SU-DHL-6 (cell line): ENCODE results near the gene ZNF135.

Experiments used
- H2AFZ ChIP-seq: fragments of 200-600 bp; sonication (generic); 2 replicates; pipeline ENCODE4 v1.6.1; 2014; ENCODE audit warnings: low read depth, mild to moderate bottlenecking, moderate library complexity, mixed read lengths, antibody characterized with exemption, low read length; ENCODE audit not compliant: severe bottlenecking
- H3F3A ChIP-seq: fragments of 200-600 bp; shearing (Covaris generic); 2 replicates; pipeline ENCODE4 v1.6.0; 2016; ENCODE audit warnings: antibody characterized with exemption, mild to moderate bottlenecking; ENCODE audit not compliant: insufficient read depth
- H3K27ac ChIP-seq: fragments of 200-600 bp; sonication (generic); 2 replicates; pipeline ENCODE4 v1.5.1; 2016; ENCODE audit warnings: low read depth, mild to moderate bottlenecking, low read length, moderate library complexity, mixed read lengths
- H3K27me3 ChIP-seq: fragments of 200-600 bp; sonication (generic), shearing (Covaris generic); 2 replicates; pipeline ENCODE4 v1.6.0; 2014; ENCODE audit warnings: mild to moderate bottlenecking, low read length
- H3K36me3 ChIP-seq: fragments of 200-600 bp; sonication (generic); 2 replicates; pipeline ENCODE4 v1.6.1; 2014; ENCODE audit warnings: mild to moderate bottlenecking, low read length, mixed read lengths
- H3K4me2 ChIP-seq: fragments of 300-600, 200-600 bp; shearing (Covaris generic), sonication (generic); 2 replicates; pipeline ENCODE4 v1.6.0; 2014; ENCODE audit warnings: low read length, low read depth, mild to moderate bottlenecking; ENCODE audit not compliant: poor library complexity, severe bottlenecking
- H3K4me3 ChIP-seq: fragments of 200-600 bp; sonication (generic); 2 replicates; pipeline ENCODE4 v1.5.1; 2014; ENCODE audit warnings: antibody characterized with exemption, low read length, mild to moderate bottlenecking, mixed read lengths; ENCODE audit not compliant: insufficient read depth, poor library complexity, severe bottlenecking
- H3K79me2 ChIP-seq: fragments of 200-600 bp; sonication (generic); 2 replicates; pipeline ENCODE4 v1.6.1; 2014; ENCODE audit warnings: mild to moderate bottlenecking, low read length, moderate library complexity; ENCODE audit not compliant: insufficient read depth
- H3K9ac ChIP-seq: fragments of 200-600 bp; sonication (generic); 2 replicates; pipeline ENCODE4 v1.7.0; 2014; ENCODE audit warnings: mild to moderate bottlenecking, low read length
- H3K9me2 ChIP-seq: fragments of 200-600 bp; sonication (generic); replicated peaks from 2 replicates; pipeline ENCODE4 v1.6.1; 2014; ENCODE audit warnings: low read length; ENCODE audit not compliant: insufficient read depth
- H3K9me3 ChIP-seq: fragments of 200-600 bp; sonication (generic); 2 replicates; pipeline ENCODE4 v1.6.1; 2014; ENCODE audit warnings: low read length, mixed read lengths; ENCODE audit not compliant: insufficient read depth
- H4K20me1 ChIP-seq: fragments of 200-600 bp; sonication (generic); 2 replicates; pipeline ENCODE4 v1.6.1; 2014; ENCODE audit warnings: low read depth, mild to moderate bottlenecking, antibody characterized with exemption, low read length, moderate library complexity, mixed read lengths
- CTCF ChIP-seq: fragments of 200-600 bp; sonication (generic); IDR thresholded peaks from one replicate; pipeline ENCODE4 v1.5.1; 2017; ENCODE audit warnings: antibody characterized with exemption, mild to moderate bottlenecking, low read length, moderate library complexity; ENCODE audit not compliant: insufficient read depth, poor library complexity, severe bottlenecking
- EZH2phosphoT487 ChIP-seq: fragments of 200-600 bp; sonication (generic), shearing (Covaris generic); conservative IDR thresholded peaks from 2 replicates; pipeline ENCODE4 v1.6.1; 2018; ENCODE audit warnings: mild to moderate bottlenecking, antibody characterized with exemption, low read length, moderate library complexity, mixed read lengths

ZNF135 gene

GRCh38 chr19:58010507-58010906 is 48.6 kb upstream of the ZNF135 start:
- no peaks in the 10 kb centered on the region for H3K9me2 ChIP-seq
- no peak overlapping the region for H3K4me3 ChIP-seq
- no peak overlapping the region for H3K4me2 ChIP-seq
- no peaks in the 10 kb centered on the region for H4K20me1 ChIP-seq
- no peaks in the 10 kb centered on the region for H3K36me3 ChIP-seq
- H3K9ac ChIP-seq, result no peak overlapping the region
- no peaks in the 10 kb centered on the region for H3K79me2 ChIP-seq
- no peak overlapping the region for H2AFZ ChIP-seq
- H3F3A ChIP-seq, result no peaks in the 10 kb centered on the region
- no peaks in the 10 kb centered on the region for H3K9me3 ChIP-seq
- TF ChIP-seq EZH2phosphoT487, result no peak
- TF ChIP-seq CTCF, result no peak
- H3K27me3 ChIP-seq, result no peaks in the 10 kb centered on the region
- no peak overlapping the region for H3K27ac ChIP-seq

- no peaks in the 10 kb centered on the region for H3K27me3 ChIP-seq
- no peak overlapping the region for H2AFZ ChIP-seq
- no peaks in the 10 kb centered on the region for H3K36me3 ChIP-seq
- no peak overlapping the region for H3K27ac ChIP-seq
- H3K79me2 ChIP-seq, result no peaks in the 10 kb centered on the region
- no peaks in the 10 kb centered on the region for H4K20me1 ChIP-seq
- no peak overlapping the region for H3K4me3 ChIP-seq
- H3K9ac ChIP-seq, result no peak overlapping the region
- no peaks in the 10 kb centered on the region for H3K9me3 ChIP-seq
- no peaks in the 10 kb centered on the region for H3F3A ChIP-seq
- H3K4me2 ChIP-seq, result no peak overlapping the region
- TF ChIP-seq CTCF (no peak), EZH2phosphoT487 (no peak)
- no peaks in the 10 kb centered on the region for H3K9me2 ChIP-seq
Measured at GRCh38 chr19:58014141-58014540, 44.9 kb upstream of the ZNF135 start.

- no peaks in the 10 kb centered on the region for H3K79me2 ChIP-seq
- no peak overlapping the region for H3K4me3 ChIP-seq
- no peaks in the 10 kb centered on the region for H4K20me1 ChIP-seq
- no peak overlapping the region for H3K9ac ChIP-seq
- H2AFZ ChIP-seq, result no peak overlapping the region
- no peaks in the 10 kb centered on the region for H3F3A ChIP-seq
- H3K27ac ChIP-seq, result no peak overlapping the region
- H3K9me3 ChIP-seq, result no peaks in the 10 kb centered on the region
- no peaks in the 10 kb centered on the region for H3K9me2 ChIP-seq
- no peak overlapping the region for H3K4me2 ChIP-seq
- no peaks in the 10 kb centered on the region for H3K36me3 ChIP-seq
- no peaks in the 10 kb centered on the region for H3K27me3 ChIP-seq
- TF ChIP-seq EZH2phosphoT487 (no peak), CTCF (no peak)
Measured at GRCh38 chr19:58020129-58020528, 39.0 kb upstream of the ZNF135 start.
